ENCODE results near the gene HDAC5. TPM values are rescaled to one million over a fixed set of nuclear protein-coding genes. Genes with fewer than 3 reads are reported as not detected.

Gene HDAC5
- total RNA-seq, 1 donor from 2014 or later: 185 TPM

DNA sequence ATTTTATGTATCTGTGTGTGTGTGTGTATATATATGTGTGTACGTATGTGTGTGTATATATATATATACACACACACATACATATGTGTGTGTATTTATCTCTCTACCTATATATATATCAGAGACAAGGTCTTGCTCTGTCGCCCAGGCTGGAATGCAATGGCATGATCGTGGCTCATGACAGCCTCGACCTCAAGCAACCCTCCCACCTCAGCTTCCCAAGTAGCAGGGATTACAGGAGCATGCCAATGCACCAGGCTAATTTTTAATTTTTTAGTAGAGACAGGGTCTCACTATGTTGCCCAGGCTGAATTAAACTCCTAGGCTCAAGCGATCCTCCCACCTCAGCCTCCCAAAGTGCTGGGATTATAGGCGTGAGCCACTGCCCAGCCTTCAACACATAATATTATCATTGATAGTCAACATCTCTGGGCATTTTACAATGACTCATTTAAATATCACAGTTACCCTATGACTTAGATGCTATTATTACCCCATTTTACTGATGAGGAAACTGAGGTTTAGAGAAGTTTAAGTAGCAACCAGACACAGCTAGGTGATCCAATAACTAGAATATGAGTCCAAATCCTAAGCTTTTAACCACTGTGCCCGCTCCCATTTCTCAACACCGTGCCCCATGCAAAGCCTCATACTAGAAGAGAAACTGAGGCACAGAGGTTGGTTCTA lies 28.6 kb downstream of the HDAC5 start:
- Mint-ChIP-seq H3K9me3 (ENCODE audit: unreplicated experiment) (peaks cover 1% of the 10 kb centered on the region), H3K27me3 (ENCODE audit: unreplicated experiment) (peaks cover 13% of the 10 kb centered on the region), H3K36me3 (ENCODE audit: unreplicated experiment) (no peaks in the 10 kb centered on the region), H3K4me1 (ENCODE audit: low read depth, unreplicated experiment) (peaks cover 12% of the 10 kb centered on the region), H3K27ac (ENCODE audit: unreplicated experiment) (peak overlapping the region; percentile 59), H3K4me3 (ENCODE audit: unreplicated experiment) (peak overlapping the region; percentile 42)
- TF ChIP-seq CTCF (IDR thresholded peaks at IDR 0.05; ENCODE audit: partially characterized antibody, unreplicated experiment): no peak
- DNase-seq: no peak

DNA sequence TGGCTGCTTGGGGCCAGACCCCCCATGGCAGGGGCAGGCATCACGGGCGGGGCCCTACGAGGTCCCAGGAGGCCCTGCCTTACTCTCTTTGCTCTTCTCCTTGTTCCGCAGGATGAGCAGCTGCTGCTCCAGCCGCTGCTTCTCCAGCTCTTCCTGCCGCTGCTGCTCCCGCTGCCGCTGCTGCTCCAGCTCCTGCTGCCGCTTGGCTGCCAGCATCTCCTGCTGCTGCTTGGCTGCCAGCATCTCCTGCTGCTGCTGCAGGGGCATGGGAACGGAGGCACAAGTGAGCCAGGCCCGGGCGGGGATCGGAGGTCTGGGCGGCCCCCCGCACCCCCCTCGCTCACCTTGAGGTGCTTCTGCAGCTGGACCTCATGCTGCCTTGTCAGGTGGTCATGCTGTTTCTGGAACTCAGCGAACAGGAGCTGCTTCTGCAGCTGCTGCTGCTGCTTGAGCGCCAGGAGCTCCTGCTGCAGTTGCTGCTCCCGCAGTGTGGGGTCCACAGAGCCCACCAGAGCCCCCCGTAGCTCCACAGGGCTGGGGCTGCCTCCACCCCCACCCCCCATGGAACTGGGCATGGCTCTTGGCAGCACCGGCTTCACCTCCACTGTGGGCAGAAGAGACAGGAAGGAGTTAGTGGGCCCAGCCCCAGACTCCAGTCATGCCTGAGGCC lies 30.1 kb downstream of the HDAC5 start:
- peak; percentile 40 for DNase-seq
- Mint-ChIP-seq H3K27ac (ENCODE audit: unreplicated experiment) (peak overlapping the region; percentile 62), H3K4me3 (ENCODE audit: unreplicated experiment) (no peak overlapping the region), H3K4me1 (ENCODE audit: low read depth, unreplicated experiment) (peaks cover 15% of the 10 kb centered on the region), H3K36me3 (ENCODE audit: unreplicated experiment) (peaks cover 3% of the 10 kb centered on the region), H3K9me3 (ENCODE audit: unreplicated experiment) (no peaks in the 10 kb centered on the region), H3K27me3 (ENCODE audit: unreplicated experiment) (peaks cover 14% of the 10 kb centered on the region)
- no peak for TF ChIP-seq CTCF (IDR thresholded peaks at IDR 0.05; ENCODE audit: partially characterized antibody, unreplicated experiment)

DNA sequence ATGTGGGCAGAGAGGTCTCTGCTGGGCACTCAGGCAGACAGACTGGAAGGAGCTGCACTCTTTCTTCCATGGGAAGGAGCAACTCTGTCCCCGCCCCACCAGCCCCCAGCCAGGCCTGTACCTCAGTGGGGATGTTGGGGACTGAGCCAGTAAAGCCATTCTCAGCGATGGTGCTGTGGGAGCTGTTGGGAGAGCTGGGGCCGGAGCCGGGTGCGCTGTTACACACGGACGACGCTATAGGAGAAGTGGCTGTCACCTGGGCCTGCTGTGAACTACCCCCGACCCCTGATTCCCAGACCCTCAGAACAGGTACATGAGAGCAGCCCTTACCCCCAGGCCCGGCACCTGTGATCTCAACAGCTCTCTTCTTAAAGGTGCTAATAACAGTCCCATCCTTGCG lies 31.4 kb downstream of the HDAC5 start:
- no peak for TF ChIP-seq CTCF (IDR thresholded peaks at IDR 0.05; ENCODE audit: partially characterized antibody, unreplicated experiment)
- Mint-ChIP-seq H3K4me3 (ENCODE audit: unreplicated experiment) (no peak overlapping the region), H3K9me3 (ENCODE audit: unreplicated experiment) (peaks cover 3% of the 10 kb centered on the region)

DNA sequence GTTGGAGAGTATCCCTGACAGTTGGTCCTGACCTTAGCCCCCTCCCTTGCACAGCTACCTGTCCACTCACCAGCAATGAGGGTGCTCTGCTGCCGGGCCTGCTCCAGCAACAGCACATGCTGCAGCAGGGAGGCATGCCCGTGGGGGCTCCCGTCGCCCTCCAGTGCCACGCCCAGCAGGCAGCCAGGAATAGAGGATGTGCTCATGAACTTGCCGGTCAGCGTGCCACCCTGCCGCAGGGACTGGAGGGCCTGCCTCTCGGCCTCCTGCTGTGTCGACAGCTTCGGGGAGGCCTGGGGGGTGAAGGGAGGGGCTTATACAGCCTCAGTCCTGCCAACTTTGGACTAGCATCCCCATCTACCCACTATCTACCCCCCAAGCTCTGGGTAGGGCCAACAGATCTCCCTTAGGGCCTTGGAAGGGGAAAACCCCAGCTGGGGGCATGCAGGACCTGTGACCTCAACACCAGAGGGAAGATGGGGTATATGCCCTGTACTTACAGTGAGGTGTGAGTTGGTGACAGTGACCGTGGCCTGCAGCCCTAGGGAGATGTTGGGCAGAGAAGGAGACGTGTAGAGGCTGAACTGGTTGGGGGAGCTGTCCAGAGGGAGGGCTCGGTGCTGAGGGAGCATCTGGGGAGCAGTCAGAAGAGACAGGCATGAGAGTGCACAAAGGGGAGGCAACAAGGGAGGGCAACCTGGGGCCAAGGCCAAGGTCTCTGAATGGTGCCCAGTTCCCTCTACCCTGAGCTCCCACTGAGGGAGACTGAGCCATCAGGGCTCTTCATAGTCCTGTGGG lies 32.0 kb downstream of the HDAC5 start:
- Mint-ChIP-seq H3K4me1 (ENCODE audit: low read depth, unreplicated experiment) (peaks cover 18% of the 10 kb centered on the region), H3K27ac (ENCODE audit: unreplicated experiment) (peak overlapping the region; percentile 20), H3K4me3 (ENCODE audit: unreplicated experiment) (no peak overlapping the region), H3K27me3 (ENCODE audit: unreplicated experiment) (peaks cover 14% of the 10 kb centered on the region), H3K36me3 (ENCODE audit: unreplicated experiment) (peaks cover 3% of the 10 kb centered on the region), H3K9me3 (ENCODE audit: unreplicated experiment) (peaks cover 3% of the 10 kb centered on the region)
- no peak for TF ChIP-seq CTCF (IDR thresholded peaks at IDR 0.05; ENCODE audit: partially characterized antibody, unreplicated experiment)
- DNase-seq: no peak

More for the DNA sequence above, 31.4 kb downstream of the HDAC5 start:
- Mint-ChIP-seq H3K4me1 (ENCODE audit: low read depth, unreplicated experiment) (peaks cover 16% of the 10 kb centered on the region), H3K36me3 (ENCODE audit: unreplicated experiment) (peaks cover 3% of the 10 kb centered on the region), H3K27me3 (ENCODE audit: unreplicated experiment) (peaks cover 14% of the 10 kb centered on the region), H3K27ac (ENCODE audit: unreplicated experiment) (peak overlapping the region; percentile 20)
- no peak for DNase-seq
